H9 (cell line): ENCODE measurements around the gene BMPR1A. TPM values are rescaled to one million over a fixed set of nuclear protein-coding genes. Genes with fewer than 3 reads are reported as not detected.

Experiments used
- DNase-seq: peaks from one replicate; pipeline ENCODE4 v3.0.0-alpha.2; 2017
- H2AFZ ChIP-seq: one replicate; pipeline ENCODE4 v1.6.1; 2013; ENCODE audit warnings: mild to moderate bottlenecking, low read length, control low read depth, moderate library complexity
- H2AK5ac ChIP-seq: 2 replicates; pipeline ENCODE4 v1.6.1; 2013; ENCODE audit warnings: low read length, control low read depth, mixed read lengths; ENCODE audit not compliant: insufficient read length
- H2BK120ac ChIP-seq: one replicate; pipeline ENCODE4 v1.6.1; 2013; ENCODE audit warnings: low read depth, mild to moderate bottlenecking, low read length, control low read depth, inconsistent platforms; ENCODE audit not compliant: poor library complexity, severe bottlenecking
- H2BK12ac ChIP-seq: 2 replicates; pipeline ENCODE4 v1.6.1; 2013; ENCODE audit warnings: low read length, control low read depth, mixed read lengths, low read depth; ENCODE audit not compliant: insufficient read length
- H2BK15ac ChIP-seq: 2 replicates; pipeline ENCODE4 v1.6.1; 2013; ENCODE audit warnings: low read depth, low read length, control low read depth
- H2BK20ac ChIP-seq: one replicate; pipeline ENCODE4 v1.6.1; 2013; ENCODE audit warnings: low read depth, mild to moderate bottlenecking, low read length, control low read depth, inconsistent platforms; ENCODE audit not compliant: poor library complexity, severe bottlenecking
- H2BK5ac ChIP-seq: 2 replicates; pipeline ENCODE4 v1.6.1; 2013; ENCODE audit warnings: low read length, control low read depth, mixed read lengths; ENCODE audit not compliant: insufficient read length
- H3K14ac ChIP-seq: 2 replicates; pipeline ENCODE4 v1.6.1; 2013; ENCODE audit warnings: low read length, control low read depth; ENCODE audit not compliant: insufficient read depth
- H3K18ac ChIP-seq: 2 replicates; pipeline ENCODE4 v1.6.1; 2013; ENCODE audit warnings: low read depth, mild to moderate bottlenecking, mixed read lengths, low read length, control low read depth; ENCODE audit not compliant: insufficient read length
- H3K23ac ChIP-seq: 2 replicates; pipeline ENCODE4 v1.6.1; 2013; ENCODE audit warnings: low read length, control low read depth, mixed read lengths, low read depth; ENCODE audit not compliant: insufficient read length
- H3K23me2 ChIP-seq: 2 replicates; pipeline ENCODE4 v1.6.1; 2013; ENCODE audit warnings: low read depth, mild to moderate bottlenecking, mixed read lengths, low read length, control low read depth; ENCODE audit not compliant: insufficient read length, poor library complexity, severe bottlenecking
- H3K27ac ChIP-seq: 2 replicates; pipeline ENCODE4 v1.5.1; 2013; ENCODE audit warnings: low read length, control low read depth, mixed read lengths, low read depth; ENCODE audit not compliant: insufficient read length
- H3K27me3 ChIP-seq: 2 replicates; pipeline ENCODE4 v1.6.1; 2013; ENCODE audit warnings: low read length, control low read depth, inconsistent platforms; ENCODE audit not compliant: insufficient read depth
- H3K4ac ChIP-seq: 2 replicates; pipeline ENCODE4 v1.6.1; 2013; ENCODE audit warnings: low read depth, mild to moderate bottlenecking, control low read depth, inconsistent platforms, low read length, moderate library complexity
- H3K4me1 ChIP-seq: 2 replicates; pipeline ENCODE4 v1.6.1; 2013; ENCODE audit warnings: low read length, control low read depth, inconsistent platforms; ENCODE audit not compliant: insufficient read depth
- H3K4me2 ChIP-seq: 2 replicates; pipeline ENCODE4 v1.6.1; 2013; ENCODE audit warnings: low read length, control low read depth, mixed read lengths; ENCODE audit not compliant: insufficient read length, insufficient read depth
- H3K56ac ChIP-seq: 2 replicates; pipeline ENCODE4 v1.6.1; 2013; ENCODE audit warnings: low read depth, mild to moderate bottlenecking, mixed read lengths, low read length, control low read depth; ENCODE audit not compliant: insufficient read length
- H3K79me1 ChIP-seq: 2 replicates; pipeline ENCODE4 v1.6.1; 2013; ENCODE audit warnings: low read depth, mild to moderate bottlenecking, moderate library complexity, low read length, control low read depth, inconsistent platforms; ENCODE audit not compliant: insufficient read depth, poor library complexity, severe bottlenecking
- H3K79me2 ChIP-seq: 2 replicates; pipeline ENCODE4 v1.6.1; 2013; ENCODE audit warnings: low read length, control low read depth, inconsistent platforms; ENCODE audit not compliant: insufficient read depth
- H3K9ac ChIP-seq: 2 replicates; pipeline ENCODE4 v1.6.1; 2013; ENCODE audit warnings: low read length, control low read depth, mixed read lengths; ENCODE audit not compliant: insufficient read length; ENCODE audit errors: extremely low read depth
- H3K9me3 ChIP-seq: one replicate; pipeline ENCODE4 v1.6.1; 2013; ENCODE audit warnings: low read depth, low read length, inconsistent platforms; ENCODE audit not compliant: control insufficient read depth
- H3T11ph ChIP-seq: one replicate; pipeline ENCODE4 v1.6.1; 2013; ENCODE audit warnings: mild to moderate bottlenecking, low read length, control low read depth, inconsistent platforms
- H4K20me1 ChIP-seq: one replicate; pipeline ENCODE4 v1.6.1; 2013; ENCODE audit not compliant: control insufficient read depth, insufficient read length, insufficient read depth
- H4K5ac ChIP-seq: 2 replicates; pipeline ENCODE4 v1.6.1; 2013; ENCODE audit warnings: low read depth, mild to moderate bottlenecking, mixed read lengths, low read length, control low read depth; ENCODE audit not compliant: insufficient read length
- H4K8ac ChIP-seq: replicated peaks from 2 replicates; pipeline ENCODE4 v1.6.1; 2013; ENCODE audit warnings: low read length, control low read depth, mixed read lengths, low read depth; ENCODE audit not compliant: insufficient read length
- H4K91ac ChIP-seq: 2 replicates; pipeline ENCODE4 v1.6.1; 2013; ENCODE audit warnings: low read depth, mild to moderate bottlenecking, moderate library complexity, mixed read lengths, low read length, control low read depth; ENCODE audit not compliant: insufficient read length
- H3K27ac Mint-ChIP-seq, 3 experiments: 2 replicates in 2 of 3; 3 replicates in 1 of 3; pipeline ENCODE4 v1.8.0; 2020 to 2021; ENCODE audit warnings: mixed read lengths in 3 of 3, mild to moderate bottlenecking in 1 of 3, moderate library complexity in 1 of 3
- H3K27me3 Mint-ChIP-seq: 2 replicates; pipeline ENCODE4 v1.8.0; 2021; ENCODE audit warnings: low read depth, mild to moderate bottlenecking, moderate library complexity, mixed read lengths
- H3K36me3 Mint-ChIP-seq, 3 experiments: 2 replicates in 2 of 3; 3 replicates in 1 of 3; pipeline ENCODE4 v1.8.0; 2020 to 2021; ENCODE audit warnings: low read depth in 3 of 3, mixed read lengths in 3 of 3; ENCODE audit not compliant: insufficient read depth in 1 of 3
- H3K4me1 Mint-ChIP-seq, 2 experiments: 2 replicates each; pipeline ENCODE4 v1.8.0; 2020; ENCODE audit warnings: mixed read lengths in 2 of 2
- H3K4me3 Mint-ChIP-seq, 2 experiments: 2 replicates in 1 of 2; 3 replicates in 1 of 2; pipeline ENCODE4 v1.8.0; 2020 to 2021; ENCODE audit warnings: mild to moderate bottlenecking in 2 of 2, mixed read lengths in 2 of 2, moderate library complexity in 1 of 2
- H3K9me3 Mint-ChIP-seq, 2 experiments: 2 replicates in 1 of 2; 3 replicates in 1 of 2; pipeline ENCODE4 v1.8.0; 2020; ENCODE audit warnings: mild to moderate bottlenecking in 2 of 2, mixed read lengths in 2 of 2, moderate library complexity in 1 of 2
- CTCF ChIP-seq: fragments of 200-600 bp; sonication (generic); conservative IDR thresholded peaks from 3 replicates; pipeline ENCODE4 v1.8.0; 2021; ENCODE audit warnings: antibody characterized with exemption, mild to moderate bottlenecking
- WGBS: extraction: QIAGEN DNeasy Blood & Tissue Kit; methylation state at CpG from one replicate; pipeline ENCODE4 v1.1.7; 2013; ENCODE audit warnings: missing lambda C conversion rate, low lambda C conversion rate, mixed read lengths; ENCODE audit not compliant: insufficient read length; ENCODE audit errors: extremely low coverage; 5-methylcytosine and 5-hydroxymethylcytosine counted together
- total RNA-seq: library from RNA; stranded (reverse); gene quantifications from 2 replicates; pipeline ENCODE4 v1.2.1, GENCODE V29; 2021

Gene BMPR1A
- total RNA-seq, 1 experiment from 2014 or later: 138 TPM

GRCh38 chr10:86825366-86825765 is 68.9 kb downstream of the BMPR1A start:
- H2AFZ ChIP-seq: no peak overlapping the region

More at GRCh38 chr10:86825366-86825765, 68.9 kb downstream of the BMPR1A start:
- H3K9ac ChIP-seq: no peak overlapping the region
- no peak overlapping the region for H2BK15ac ChIP-seq
- H3K27me3 ChIP-seq: no peaks in the 10 kb centered on the region
- H4K5ac ChIP-seq: no peak overlapping the region
- H2BK12ac ChIP-seq: no peak overlapping the region
- H3K23ac ChIP-seq: no peak overlapping the region
- H3K27ac Mint-ChIP-seq: no peak overlapping the region
- no CpG with 5 or more reads among the region's 2 CpGs for WGBS
- H3K14ac ChIP-seq: no peak overlapping the region
- no peak overlapping the region for H3K18ac ChIP-seq
- peaks cover 56% of the 10 kb centered on the region; the same call in 1 of the 2 replicates for H3K79me2 ChIP-seq
- no peaks in the 10 kb centered on the region for H4K20me1 ChIP-seq
- H3K9me3 Mint-ChIP-seq: no peaks in the 10 kb centered on the region
- H3K4me1 Mint-ChIP-seq: peaks cover 61 to 64% of the 10 kb centered on the region in 2 experiments
- no peak overlapping the region for H3K4ac ChIP-seq
- H2BK120ac ChIP-seq: no peak overlapping the region
- H2BK5ac ChIP-seq: no peak overlapping the region
- no peak overlapping the region for H3K27ac ChIP-seq
- DNase-seq: no peak
- H4K91ac ChIP-seq: no peak overlapping the region
- H3K23me2 ChIP-seq: no peaks in the 10 kb centered on the region
- no peaks in the 10 kb centered on the region for H3K27me3 Mint-ChIP-seq
- H2AK5ac ChIP-seq: no peak overlapping the region
- no peak overlapping the region for H3K56ac ChIP-seq
- H3K4me3 Mint-ChIP-seq: no peak overlapping the region
- H2BK20ac ChIP-seq: no peak overlapping the region
- peaks cover 14% of the 10 kb centered on the region; the same call in 1 of the 2 replicates for H3K4me1 ChIP-seq
- H3K36me3 Mint-ChIP-seq: no peaks in the 10 kb centered on the region
- no peak overlapping the region for H3T11ph ChIP-seq
- H3K79me1 ChIP-seq: peaks cover 3% of the 10 kb centered on the region
- no peak overlapping the region for H3K4me2 ChIP-seq
- no peak for TF ChIP-seq CTCF
- no peaks in the 10 kb centered on the region for H3K9me3 ChIP-seq
- H4K8ac ChIP-seq: no peak overlapping the region
